Amygdala (tissue), 56 donors: ENCODE data around the gene SHROOM2.
"Not testable (repeated sequence)": the region's sequence is repeated elsewhere in the genome, so short reads cannot be mapped to it uniquely, and the experiment has no call there.

ENCODE experiments used
- DNase-seq, 56 donors: peaks; one replicate each; lab custom pipeline; 2025; lab: John Stamatoyannopoulos, UW

SHROOM2 gene

DNA sequence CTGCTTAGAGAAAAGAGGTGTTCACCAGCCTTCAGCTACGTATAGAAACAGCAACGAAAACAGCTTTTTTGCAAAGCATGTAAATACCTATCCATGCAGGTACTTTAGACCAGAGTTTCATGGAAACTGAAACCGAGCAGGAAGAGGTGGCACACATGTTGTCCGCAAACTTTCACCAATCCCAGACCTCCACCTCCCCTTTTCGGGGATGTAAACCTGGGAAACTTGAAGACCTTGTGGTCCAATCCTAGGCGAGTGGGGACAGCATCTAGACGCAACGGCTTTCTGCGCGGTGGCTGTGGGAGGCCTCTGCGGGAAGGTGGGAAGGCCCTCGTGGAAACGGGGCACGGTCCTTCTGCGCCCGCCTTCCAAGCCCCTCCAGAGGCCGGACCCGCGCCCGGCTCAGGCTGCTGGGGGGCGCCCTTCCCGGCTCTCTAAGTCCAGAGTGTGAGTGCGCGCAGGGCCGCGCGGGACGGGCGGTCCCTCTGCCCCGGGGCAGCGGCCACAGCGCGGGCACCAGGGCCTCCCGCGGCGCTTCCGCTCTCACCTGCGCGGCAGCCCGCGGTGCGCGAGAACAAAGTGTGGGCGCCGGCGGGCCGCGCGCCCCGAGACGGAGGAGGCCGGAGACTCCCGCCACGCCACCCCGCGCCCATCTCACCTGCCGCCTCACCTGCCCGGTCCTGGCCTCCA, 830 bp upstream of the SHROOM2 start:
- DNase-seq, result no peak

DNA sequence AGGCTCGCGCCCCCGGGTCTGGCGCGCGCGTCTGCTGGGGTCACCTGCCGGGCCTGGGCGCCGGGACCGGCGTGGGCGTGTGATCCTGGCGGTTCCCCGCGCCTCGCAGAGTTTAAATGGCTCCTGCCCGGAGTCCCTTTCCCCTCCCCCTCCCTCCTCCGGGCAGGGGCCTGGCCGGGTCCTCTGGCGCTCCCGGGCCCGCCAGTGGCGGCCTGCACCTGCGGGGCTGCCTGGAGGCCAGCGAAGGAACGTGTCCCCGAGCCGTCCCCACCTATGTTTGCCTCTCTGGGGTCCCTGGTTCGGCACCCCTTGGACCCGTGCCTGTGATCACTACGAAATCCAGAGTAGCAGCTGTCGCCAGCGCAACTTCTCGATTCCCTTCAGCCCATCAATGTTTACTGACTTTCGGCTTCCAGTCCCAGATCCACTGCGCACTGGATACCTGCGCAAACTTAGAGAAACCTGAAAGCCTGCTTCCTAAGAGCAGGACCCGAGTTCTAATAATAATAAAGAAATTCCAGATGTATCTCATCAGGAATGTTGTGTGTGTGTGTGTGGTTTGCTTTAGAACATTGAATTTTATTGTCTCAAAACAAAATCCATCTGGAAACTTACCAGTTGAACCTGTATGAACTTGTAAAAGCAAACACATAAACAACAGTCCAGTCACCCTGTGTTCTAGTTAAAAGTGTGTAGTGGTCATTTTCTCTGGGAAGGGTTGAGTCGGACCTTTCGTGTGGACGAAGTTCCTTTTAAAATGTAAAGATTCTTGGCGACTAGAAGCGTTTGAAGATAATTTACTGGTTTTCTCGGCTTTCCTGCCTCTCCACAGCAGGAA, 788 bp downstream of the SHROOM2 start:
- DNase-seq, result peak in 1 of 56 donors; percentile 1

DNA sequence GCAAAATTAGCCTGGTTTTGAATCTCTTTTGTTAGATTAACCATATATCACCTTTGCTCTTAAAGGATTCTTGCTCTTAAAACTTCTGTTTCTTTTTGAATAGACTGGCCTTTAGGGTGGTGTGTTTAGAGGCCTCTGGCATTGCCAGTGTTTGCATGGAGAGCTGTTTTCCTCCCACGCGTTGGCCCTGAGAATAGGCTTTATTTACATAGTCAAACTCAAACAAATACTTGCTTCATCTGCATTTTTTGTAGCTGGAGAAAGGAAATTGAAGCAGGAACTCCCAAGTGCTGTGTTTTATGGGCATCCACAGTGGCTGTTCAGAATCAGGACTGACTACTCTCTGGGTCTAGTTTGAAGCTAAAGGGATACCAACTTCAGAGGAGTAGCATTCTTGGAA, 2.7 kb downstream of the SHROOM2 start:
- no peak for DNase-seq

DNA sequence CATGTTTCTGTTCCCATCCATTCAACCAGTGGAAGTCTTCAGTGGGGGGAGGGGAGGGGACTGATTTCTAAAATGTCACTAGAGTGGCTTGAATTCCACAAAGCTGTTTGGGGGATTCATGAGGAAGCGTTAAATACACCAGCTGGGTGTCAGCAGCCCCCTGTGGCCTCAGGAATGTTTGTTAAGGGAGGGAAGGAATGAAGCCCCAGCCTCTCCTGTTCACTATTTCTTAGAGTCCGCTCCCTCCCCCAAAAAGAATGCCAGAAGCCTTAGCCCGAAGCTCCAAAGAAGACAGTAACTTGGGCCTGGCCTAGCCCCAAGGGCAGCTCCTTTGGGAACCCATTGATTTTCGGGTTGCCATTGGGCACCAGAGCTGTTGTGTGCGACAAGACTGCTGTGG, 3.3 kb downstream of the SHROOM2 start:
- DNase-seq, result no peak

DNA sequence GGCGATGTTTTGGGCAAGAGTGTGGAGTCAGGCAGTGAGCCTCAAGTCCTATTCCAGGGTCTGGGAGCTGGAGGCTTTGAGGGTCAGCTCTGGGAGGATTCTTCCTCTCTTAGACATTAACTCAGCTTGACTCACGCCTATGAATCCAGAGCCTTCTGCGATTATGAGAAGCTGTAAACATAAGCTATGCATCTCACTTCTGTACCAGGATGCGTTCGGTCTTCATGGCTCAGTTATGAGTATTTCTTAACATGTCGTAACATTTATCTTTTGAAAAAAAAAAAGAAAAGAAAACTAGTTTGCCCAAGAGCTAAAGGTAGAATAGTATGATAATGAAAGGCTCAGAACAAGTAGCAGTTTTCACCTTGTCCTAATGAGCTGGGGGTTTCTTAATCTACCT, 4.6 kb downstream of the SHROOM2 start:
- no peak for DNase-seq

DNA sequence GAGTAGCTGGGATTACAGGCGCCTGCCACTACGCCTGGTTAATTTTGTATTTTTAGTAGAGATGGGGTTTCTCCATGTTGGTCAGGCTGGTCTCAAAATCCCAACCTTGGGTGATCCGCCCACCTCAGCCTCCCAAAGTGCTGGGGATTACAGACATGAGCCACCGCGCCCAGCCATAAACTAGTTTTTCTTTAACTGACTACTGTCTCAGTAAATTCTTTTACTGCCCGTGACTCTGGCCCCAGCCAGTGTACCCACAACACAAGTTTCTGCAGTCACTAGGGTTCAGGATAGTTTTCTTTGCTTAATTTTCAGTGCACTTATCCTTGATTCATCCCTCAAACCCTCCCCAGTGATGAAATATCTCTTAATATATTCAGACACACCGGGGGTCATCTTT, 8.3 kb downstream of the SHROOM2 start:
- no peak for DNase-seq

DNA sequence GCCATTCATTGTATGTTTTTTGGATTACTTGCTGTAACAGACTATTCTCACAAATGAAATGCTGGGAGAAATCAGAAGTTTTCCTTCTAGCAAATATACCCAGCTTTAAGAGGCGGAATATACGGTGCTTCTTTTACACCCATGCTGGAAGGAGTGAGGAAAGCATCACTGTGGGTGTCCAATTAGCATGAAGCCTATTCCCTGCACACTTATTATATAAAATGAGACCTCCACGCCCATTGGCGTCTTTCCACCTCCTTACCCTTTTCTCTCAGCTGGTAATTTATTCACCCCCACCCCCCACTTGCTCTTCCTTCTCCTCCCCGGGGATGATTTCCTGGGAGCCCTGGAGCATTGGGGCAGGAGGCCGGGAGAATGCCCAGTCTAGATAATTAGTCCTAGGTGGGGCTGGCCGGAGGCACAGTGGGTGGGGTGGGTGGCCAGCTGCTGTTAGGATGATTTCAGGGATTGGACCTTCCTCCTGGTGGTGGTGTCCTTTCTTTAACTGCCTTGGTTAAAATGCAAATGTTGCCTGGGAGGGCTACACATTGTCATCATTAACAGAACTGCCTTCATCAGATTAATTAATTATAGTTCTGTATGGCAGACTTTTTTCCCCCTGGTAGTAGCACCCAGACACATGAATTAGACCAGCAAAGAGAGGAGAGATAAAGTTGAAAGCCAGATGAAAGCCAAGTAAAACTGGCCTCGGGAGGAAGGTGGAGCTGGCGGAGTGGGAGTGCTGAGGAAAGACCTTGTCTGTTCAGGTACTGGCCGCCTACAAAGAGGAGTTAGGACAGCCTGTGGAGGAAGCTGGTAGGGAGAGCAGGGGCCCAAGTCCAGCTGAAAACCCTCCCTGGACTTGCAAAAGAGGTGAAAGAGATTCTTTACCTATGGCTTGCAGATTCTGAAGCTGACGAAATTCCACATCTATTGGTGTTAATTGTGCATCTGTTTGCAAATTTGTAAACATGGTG, 11.4 kb downstream of the SHROOM2 start:
- DNase-seq, result no peak

DNA sequence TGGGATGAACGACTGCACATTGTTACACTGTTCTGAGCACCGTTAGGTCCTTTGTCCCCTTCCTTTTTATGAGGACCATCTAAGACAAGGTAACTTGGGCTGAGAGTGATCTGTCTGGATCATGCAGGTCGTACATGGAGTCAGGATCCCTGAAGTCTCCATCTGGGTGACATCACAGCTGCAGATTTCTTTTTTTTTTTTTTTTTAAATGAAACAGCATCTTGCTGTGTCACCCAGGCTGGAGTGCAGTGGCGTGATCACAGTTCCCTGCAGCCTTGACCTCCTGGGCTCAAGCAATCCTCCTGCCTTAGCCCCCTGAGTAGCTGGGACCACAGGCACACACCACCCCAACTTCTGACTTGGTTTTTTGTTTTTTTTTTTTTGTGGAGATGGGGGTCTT, 16.5 kb downstream of the SHROOM2 start:
- DNase-seq, result no peak

DNA sequence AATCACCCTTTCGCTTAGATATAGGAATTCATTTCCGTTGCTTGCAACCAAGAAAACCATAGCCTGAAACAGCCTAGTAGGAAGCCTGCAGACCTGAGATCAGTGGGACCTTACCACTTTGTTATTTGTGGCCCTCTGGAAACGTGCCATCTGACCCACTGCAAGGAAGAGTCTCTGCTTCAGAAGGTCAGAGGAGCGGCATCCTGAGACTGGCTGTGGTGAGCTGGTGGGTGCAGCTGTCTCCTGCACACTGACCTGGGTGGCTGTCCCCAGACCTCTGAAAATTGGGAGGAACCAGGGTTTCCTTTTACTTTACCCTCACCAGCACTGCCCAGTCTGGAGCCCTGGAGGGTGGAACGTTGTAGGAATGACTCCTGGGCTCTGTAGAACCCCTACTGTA, 18.2 kb downstream of the SHROOM2 start:
- no peak for DNase-seq

DNA sequence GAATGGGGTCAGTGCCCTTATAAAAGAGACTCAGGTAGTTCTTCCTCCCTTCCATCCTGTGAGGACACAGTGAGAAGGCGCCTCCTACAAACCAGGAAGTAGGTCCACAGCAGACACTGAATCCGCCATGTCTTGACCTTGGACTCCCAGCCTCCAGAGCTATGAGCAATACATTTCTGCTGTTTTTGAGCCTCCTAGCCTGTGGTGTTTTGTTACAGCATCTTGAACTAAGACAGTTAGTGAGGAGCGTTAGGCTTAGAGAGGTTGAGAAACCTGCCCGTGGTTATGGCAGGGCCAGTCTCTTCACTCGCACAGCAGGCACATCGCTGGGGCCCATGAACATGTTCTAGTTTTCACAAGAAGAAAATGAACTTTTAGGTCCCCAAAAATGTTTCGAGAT, 19.7 kb downstream of the SHROOM2 start:
- no peak for DNase-seq

DNA sequence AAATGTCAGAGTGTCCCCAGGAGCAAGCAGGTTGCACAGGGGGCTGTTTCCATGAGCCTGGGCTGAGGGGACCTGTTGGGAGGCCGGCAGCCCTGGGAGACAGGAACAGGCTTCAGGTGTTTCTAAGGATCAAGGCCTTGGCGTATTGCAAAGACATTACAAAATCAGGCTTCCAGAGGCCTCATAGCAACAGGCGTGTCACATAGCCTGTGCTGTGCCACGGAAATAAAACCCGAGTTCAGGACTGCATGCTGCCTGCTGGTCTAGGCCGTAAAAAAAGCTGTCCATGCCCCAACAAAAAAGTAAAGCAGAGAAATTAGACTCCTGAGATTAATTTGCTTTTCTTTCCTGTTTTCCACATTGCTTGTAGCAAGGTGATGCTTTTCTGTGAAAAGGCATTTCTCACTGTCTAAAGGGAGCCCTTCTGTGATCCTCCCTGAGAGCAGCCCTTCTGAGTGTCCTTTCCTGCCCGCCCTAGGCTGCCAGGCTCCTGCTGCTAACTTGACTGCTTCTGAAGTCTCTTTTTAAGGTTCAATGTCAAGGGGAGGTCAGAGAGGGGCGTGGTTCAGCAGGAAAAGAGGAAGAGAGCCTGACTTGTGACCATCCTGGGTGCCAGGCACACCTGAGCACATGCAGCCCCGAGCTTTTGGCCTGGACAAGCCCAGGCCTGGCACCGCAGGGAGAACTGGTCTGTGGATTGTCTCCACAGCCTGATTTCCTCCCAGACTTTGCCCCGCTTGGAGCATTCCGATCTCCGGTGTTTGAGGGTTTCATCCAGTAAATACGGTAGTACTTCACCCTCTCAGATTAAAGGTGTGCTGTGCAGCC, 21.3 kb downstream of the SHROOM2 start:
- no peak for DNase-seq

DNA sequence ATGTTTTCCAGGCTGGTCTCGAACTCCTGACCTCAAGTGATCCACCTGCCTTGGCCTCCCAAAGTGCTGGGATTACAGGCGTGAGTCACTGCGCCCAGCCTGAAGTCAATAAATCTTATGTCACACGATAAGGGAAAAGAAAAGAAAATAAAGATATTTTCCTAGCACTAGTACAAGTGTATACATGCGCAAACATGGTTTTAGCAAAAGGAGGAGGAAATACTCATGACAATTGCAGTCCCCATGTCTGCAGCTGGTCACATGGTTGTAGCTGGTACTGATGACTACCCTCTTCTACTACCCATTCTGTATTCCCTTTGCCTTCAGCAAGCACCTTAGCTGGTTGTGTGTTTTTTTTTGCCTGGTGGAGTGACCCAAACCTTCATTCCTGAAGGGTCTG, 23.6 kb downstream of the SHROOM2 start:
- not testable (repeated sequence) for DNase-seq

DNA sequence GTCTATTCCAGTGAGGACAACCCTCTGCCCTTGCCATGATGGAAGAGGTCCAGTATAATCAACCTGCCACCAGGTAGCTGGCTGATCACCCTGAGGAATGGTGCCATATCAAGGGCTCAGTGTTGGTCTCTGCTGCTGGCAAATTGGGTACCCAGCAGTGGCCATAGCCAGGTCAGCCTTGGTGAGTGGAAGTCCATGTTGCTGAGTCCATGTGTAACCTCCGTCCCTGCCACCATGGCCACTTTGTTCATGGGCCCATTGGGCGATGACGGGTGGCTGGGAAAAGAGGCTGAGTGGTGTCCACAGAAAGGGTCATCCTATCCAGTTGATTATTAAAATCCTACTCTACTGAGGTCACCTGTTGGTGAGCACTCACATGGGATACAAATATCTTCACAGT, 24.9 kb downstream of the SHROOM2 start:
- DNase-seq, result not testable (repeated sequence)

DNA sequence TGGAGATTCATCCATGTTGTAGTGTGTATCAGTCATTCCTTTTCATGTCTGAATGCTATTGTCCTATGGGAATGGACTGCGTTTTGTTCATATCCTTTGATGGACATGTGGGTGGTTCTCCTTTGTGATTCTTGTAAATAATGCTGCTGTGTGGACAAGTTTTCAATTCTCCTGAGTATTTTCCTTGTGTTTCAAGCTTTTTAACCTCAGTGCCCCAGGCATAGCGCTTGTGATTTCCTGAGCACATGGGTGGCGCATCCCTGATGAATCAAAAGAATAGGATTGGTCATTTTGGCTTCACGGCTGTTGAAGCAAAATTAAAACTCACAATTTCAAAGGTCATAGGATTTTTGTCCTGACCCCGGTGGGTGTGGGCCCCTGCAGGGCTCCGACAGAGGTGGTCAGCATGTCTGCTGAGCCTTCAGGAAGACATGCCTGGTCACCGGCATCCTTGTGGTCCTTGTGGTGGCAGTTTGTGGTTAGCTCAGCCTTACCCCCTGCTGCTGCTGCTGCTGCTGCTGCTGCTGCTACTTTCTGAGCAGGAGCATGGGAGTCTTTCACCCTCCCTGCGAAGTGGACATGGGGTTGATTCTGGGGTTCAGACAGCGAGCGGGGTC, 30.0 kb downstream of the SHROOM2 start:
- no peak for DNase-seq

DNA sequence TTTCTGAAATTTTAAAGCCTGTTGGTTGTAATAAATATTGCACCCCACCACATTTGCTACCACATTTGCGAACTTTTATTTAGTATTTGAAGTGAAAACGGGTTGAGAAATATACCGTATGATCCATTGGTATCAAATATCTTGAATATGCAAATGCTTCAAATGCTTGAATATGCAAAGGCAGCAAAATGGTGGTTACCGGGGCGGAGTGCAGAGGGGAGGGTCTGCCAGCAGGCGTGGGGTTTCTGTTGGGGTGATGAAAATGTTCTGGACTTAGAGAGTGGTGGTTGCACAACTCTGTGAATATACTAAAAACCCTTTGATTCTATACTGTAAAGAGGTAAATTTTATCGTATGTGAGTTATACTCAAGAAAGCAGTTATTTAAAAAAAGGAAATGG, 35.3 kb downstream of the SHROOM2 start:
- no peak for DNase-seq

DNA sequence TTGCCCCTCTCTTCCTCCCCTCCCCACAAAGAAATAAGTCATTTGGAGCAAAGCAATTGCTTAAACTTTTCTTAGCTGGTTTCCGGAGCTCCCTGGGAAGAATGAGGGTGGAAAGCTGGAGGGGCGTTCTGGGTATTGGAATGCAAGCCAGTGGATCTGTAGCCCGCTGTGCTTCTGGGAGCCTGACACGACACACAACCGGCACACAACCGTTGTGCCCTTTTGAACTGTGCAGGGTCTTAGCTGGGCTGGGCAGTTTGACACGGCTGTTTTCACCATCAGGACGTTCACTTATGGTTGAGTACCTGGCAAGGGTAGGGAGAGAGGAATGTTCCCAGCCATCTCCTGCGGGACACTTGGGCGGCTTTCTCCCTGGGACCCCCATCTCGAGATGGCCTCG, 38.3 kb downstream of the SHROOM2 start:
- DNase-seq, result no peak

DNA sequence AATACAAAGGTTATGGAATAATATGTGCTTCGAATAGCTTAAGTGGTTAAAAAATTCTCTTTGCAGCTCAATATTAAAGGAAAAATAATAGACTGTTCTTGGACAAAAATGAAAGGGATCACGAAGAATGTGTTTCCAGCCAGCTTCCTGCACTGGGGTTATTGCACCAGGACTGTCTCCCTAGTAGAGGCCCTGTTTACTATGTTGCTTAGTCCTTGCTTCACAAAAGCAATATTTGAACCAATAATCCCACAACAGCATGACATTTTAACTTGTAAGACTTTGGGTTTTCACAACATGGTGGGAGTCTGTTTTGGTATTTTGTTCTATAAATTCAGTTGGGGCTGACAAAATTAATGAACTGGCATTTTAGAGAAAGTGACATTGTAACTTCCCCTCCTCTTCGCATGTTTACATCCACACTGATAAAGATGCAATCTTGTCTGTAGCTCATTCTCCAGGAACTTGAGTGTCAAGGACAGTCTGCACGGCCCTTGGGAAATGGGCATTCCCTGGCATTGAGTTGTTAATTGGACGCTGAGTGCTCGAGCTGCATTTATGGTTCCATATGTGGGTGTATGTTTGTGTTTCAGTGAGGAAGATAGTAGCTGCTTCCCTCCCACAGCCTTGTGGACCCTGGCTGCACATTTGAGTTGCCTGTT, 39.0 kb downstream of the SHROOM2 start:
- DNase-seq, result no peak

DNA sequence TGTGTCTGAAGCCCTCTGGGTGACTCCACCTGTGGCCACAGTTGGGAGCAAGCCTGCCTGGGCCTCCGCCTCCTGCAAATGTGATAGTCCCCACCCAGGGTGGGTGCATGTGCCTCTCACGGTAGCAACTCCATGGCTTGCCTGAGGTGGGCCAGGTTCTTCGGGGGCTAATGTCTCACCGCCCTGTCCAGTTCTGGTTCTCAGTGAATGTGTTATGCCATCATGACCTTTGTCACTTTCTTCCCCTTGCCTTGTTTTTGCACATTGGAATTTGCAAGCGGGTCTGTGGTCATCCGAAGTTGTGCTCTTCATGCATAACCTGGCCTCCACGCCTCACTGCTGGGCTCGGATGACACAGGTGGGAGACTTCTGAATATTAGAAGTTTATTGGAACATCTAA, 39.7 kb downstream of the SHROOM2 start:
- DNase-seq, result no peak
